GM13976 (cell line): Measurements from ENCODE around the gene GTF2H4.

Source experiments
- DNase-seq: peaks from one replicate; pipeline ENCODE4 v3.0.0; 2012; ENCODE audit warnings: low spot score
- in situ Hi-C: fragments of 300-500 bp; cut with MboI; formaldehyde crosslinking; loops from one replicate; pipeline ENCODE4 v1.12.0; 2022; ENCODE audit warnings: low sequenced_read_pairs, mixed read lengths, inconsistent platforms; ENCODE audit not compliant: unreplicated experiment
- TF ChIP-seq, protein P1 (sequence below): IDR thresholded peaks from 2 replicates; pipeline ENCODE4 v1.5.1; 2012; ENCODE audit warnings: borderline replicate concordance, mild to moderate bottlenecking; ENCODE audit not compliant: insufficient read depth; ENCODE audit errors: extremely low read depth, missing control alignments, control extremely low read depth

GTF2H4 gene

DNA sequence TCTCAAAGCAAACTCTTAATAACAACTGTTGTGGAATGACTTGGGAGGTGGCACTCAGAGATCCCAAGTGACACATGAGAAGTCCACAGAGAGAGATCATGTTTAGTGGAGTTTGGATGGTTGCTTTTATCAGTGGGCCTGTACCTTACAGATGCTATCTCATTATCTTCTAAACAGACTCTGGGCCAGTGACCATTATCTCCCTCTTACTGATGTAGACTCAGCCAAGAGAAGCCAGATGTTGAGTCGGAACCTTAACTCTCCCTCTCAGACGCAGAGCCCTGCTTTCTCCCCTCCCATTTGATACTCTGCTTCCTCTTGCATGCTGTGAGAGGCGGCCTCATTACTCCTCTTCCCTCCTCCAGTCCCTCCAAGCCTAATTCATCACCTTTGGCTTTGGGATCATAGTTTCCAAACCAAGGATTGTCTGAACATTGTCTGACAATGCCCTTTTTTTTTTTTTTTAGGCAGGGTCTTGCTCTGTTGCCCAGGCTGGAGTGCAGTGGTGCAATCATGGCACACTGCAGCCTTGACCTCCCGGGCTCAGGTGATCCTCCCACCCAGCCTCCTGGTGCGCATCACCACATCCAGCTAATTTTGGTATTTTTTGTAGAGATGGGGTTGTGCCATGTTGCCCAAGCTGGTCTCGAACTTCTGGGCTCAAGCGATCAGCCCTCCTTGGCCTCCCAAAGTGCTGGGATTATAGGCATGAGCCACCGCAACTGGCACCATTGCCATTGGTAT, 28.2 kb upstream of the GTF2H4 start:
- TF ChIP-seq, protein P1, sequence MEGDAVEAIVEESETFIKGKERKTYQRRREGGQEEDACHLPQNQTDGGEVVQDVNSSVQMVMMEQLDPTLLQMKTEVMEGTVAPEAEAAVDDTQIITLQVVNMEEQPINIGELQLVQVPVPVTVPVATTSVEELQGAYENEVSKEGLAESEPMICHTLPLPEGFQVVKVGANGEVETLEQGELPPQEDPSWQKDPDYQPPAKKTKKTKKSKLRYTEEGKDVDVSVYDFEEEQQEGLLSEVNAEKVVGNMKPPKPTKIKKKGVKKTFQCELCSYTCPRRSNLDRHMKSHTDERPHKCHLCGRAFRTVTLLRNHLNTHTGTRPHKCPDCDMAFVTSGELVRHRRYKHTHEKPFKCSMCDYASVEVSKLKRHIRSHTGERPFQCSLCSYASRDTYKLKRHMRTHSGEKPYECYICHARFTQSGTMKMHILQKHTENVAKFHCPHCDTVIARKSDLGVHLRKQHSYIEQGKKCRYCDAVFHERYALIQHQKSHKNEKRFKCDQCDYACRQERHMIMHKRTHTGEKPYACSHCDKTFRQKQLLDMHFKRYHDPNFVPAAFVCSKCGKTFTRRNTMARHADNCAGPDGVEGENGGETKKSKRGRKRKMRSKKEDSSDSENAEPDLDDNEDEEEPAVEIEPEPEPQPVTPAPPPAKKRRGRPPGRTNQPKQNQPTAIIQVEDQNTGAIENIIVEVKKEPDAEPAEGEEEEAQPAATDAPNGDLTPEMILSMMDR, result no peak
- in situ Hi-C loops, result no loop called here
- DNase-seq, result peak; percentile 13

GRCh38 chr6:30880698-30881252, 27.2 kb upstream of the GTF2H4 start:
- in situ Hi-C loops, result no loop called here
- TF ChIP-seq, protein P1, result no peak
- DNase-seq, result peak; percentile 14

GRCh38 chr6:30881392-30882203, 26.4 kb upstream of the GTF2H4 start:
- DNase-seq, result peak; percentile 21
- in situ Hi-C loops, result no loop called here
- TF ChIP-seq, protein P1, result no peak

- TF ChIP-seq, protein P1, result no peak
- in situ Hi-C loops, result no loop called here
- DNase-seq, result peak; percentile 10
These were observed 25.7 kb upstream of the GTF2H4 start for GRCh38 chr6:30882204-30882758.

DNA sequence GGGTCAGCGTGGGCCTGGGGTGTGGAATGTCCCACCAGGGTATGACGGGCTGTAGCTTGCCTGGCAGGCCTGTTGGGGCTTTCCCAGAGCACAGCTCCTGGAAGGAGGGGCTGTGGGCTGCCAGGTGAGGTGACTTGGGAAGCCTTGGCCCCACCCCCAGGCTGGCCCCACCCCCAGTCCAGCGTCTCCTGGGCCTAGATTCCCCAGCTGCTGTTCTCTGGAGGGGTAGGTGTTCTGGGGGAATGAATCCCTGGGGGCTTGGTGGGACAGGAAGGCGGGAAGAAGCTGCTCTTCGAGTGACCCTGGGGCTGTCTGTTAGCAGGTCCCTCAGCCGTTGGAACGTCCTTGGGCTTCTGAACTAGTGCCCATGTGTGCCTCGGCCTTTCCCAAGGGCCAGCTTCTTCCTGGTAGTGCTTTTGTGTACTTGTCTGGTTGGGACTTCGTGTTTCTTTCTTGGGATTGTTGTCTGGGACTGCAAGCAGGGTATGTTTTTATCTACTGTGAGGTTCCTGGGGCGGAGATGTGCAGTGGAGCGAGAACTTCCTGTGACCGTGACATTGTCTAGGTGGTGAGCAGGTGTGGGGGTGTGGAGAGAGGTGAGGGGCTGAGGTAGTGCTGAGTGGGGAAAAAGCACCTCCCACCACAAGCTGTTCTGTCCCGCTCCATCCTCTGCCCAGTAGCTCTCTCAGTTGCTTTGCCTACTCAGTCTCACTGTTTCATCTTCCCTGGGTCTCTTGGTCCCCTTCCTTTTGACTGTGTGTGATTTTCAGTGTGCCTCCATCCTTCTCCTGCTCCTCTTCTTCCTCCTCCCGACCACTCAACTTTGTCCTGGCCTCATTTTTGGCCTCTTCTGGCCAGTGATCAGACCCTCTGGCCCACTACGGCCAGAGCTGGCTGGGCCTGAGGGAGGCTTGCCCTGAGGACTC, 25.0 kb upstream of the GTF2H4 start:
- in situ Hi-C loops, result no loop called here
- DNase-seq, result peak; percentile 78
- TF ChIP-seq, protein P1, result no peak
